Small intestine (tissue), 7 donors: ENCODE results near the gene RMP24.

Source experiments
- DNase-seq, 2 donors: peaks; one replicate each; pipeline versions ENCODE4 v3.0.0 to v3.0.0-alpha.2; 2013
- FAIRE-seq: peaks from 2 replicates; lab custom pipeline; 2012; peaks lifted over from hg19 to GRCh38; lab: Jason Lieb, UNC
- H3K27ac ChIP-seq, 3 donors: one replicate each; pipeline ENCODE4 v1.5.1; 2013; ENCODE audit warnings: low read length in 2 of 3, mild to moderate bottlenecking in 2 of 3, control low read depth in 1 of 3, inconsistent platforms in 1 of 3, low read depth in 1 of 3, moderate library complexity in 1 of 3
- H3K27me3 ChIP-seq, 3 donors: one replicate each; pipeline ENCODE4 v1.6.1; 2013; ENCODE audit warnings: low read length in 3 of 3, inconsistent platforms in 1 of 3; ENCODE audit not compliant: control insufficient read depth in 3 of 3, insufficient read depth in 3 of 3
- H3K36me3 ChIP-seq, 3 donors: one replicate each; pipeline ENCODE4 v1.6.1; 2013; ENCODE audit warnings: low read length in 3 of 3, inconsistent platforms in 1 of 3, low read depth in 1 of 3, mild to moderate bottlenecking in 1 of 3, moderate library complexity in 1 of 3; ENCODE audit not compliant: control insufficient read depth in 3 of 3, insufficient read depth in 2 of 3
- H3K4me1 ChIP-seq, 3 donors: one replicate each; pipeline ENCODE4 v1.6.1; 2013; ENCODE audit warnings: low read length in 2 of 3, inconsistent platforms in 1 of 3, low read depth in 1 of 3, mild to moderate bottlenecking in 1 of 3, moderate library complexity in 1 of 3; ENCODE audit not compliant: control insufficient read depth in 3 of 3, insufficient read depth in 2 of 3
- H3K4me3 ChIP-seq, 3 donors: one replicate each; pipeline ENCODE4 v1.5.1; 2013; ENCODE audit warnings: low read length in 3 of 3, control low read depth in 1 of 3, inconsistent platforms in 1 of 3, low read depth in 1 of 3, mild to moderate bottlenecking in 1 of 3, moderate library complexity in 1 of 3
- H3K9me3 ChIP-seq, 2 donors: one replicate each; pipeline ENCODE4 v1.6.1; 2013; ENCODE audit warnings: low read depth in 1 of 2, low read length in 1 of 2; ENCODE audit not compliant: control insufficient read depth in 2 of 2, insufficient read depth in 1 of 2
- WGBS, 3 donors: extraction: QIAGEN DNeasy Blood & Tissue Kit; methylation state at CpG; one replicate each; pipeline ENCODE4 v1.1.7; 2013; 5-methylcytosine and 5-hydroxymethylcytosine counted together
- donor health status: healthy with polysubstance abuse.
- donor health status: control.
- donor health status: control.
- donor health status: Bipolar disorder and iron deficiency.
- donor health status: healthy.

Gene RMP24

DNA sequence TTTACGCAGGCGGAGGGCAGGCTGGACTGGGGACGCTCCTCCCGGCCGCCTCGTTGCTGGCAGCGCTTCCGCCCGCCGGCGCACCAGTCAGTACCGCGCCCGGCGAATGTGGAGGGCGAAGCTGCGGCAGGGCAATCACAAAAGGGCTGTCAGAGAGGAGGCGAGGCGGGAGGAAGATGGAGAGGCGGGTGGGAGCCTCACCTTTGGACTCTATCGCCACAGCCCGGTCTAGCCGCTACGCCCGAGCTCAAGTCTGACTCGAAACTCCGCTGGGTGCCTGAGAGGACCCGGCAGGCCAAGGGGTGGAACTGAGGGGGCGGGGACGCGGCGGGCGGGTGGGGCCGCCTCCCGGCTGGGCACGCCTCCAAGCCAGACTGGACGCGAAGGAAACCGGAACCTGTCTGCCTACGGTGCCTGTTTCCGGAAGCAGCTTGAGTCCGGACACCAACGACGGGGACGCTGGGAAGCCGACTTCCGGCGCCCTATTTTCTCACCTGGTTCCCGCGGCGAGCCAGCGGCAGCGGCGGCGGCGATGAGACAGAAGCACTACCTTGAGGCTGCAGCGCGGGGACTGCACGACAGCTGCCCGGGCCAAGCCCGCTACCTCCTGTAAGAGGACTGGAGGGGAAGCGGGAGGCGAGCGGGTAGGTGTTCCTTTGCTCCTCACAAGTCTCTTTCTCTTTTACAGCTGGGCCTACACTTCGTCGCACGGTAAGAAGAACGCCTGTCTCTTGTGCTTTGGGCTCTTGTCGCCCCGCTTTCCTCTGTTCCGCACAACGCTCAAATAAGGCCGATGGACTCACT is at the start of gene RMP24:
Gene RMP24 (plus strand): TSS at position 483 of the 804 bp plus-strand sequence.
- Histone ChIP-seq H3K9me3 (peaks cover 0 to 2% of the 10 kb centered on the region in 2 donors), H3K4me3 (peak within 1 kb of the TSS; percentile 68 to 90 (median 69)), H3K27me3 (no peaks in the 10 kb centered on the region), H3K27ac (peak within 1 kb of the TSS; percentile 75 to 94 (median 85)), H3K4me1 (peaks cover 3 to 9% (median 4%) of the 10 kb centered on the region in 3 donors), H3K36me3 (peaks cover 0 to 9% (median 4%) of the 10 kb centered on the region in 3 donors)
- DNase-seq, result peak; percentile 98 to 99
- no peak for FAIRE-seq
- WGBS, 3 donors, result 0% methylated on average over 63 to 73 of the region's 73 CpGs

DNA sequence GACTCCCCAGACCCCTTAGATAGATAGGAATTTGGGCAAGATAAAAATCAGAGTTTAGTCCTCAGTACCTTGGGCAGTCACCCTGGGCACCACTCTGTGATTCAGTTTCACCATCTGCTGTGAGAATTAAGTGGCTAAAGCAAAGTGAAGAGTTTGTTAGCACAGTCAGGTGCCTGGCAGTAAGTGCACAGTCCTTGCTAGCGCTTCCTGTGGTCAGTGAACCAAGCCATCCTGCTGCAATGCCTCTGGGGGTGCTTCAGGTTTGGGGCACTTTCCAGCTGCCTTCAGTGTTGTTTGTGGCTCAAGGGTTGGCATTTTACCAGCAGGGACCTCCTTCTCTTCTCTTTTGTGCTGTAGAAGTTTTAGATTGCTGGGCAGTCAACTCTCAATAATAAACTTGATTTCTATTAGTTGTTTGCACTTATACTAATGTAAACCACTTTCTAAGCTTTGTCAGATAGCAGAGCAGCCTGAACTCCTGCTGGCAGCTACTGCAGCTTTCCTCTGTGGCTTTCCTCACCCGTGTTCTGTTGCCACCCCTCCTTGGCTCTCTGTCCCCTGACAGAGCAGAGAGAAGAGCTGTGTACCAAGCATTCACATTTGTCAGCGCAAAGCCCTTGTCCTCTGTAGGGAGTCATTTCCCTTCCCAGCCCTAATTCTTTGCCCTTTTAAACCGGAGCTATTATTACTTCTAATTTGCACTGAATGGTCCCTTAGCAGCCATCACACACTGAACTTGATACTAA is 48.4 kb upstream of the RMP24 start:
- FAIRE-seq, result no peak
- H3K36me3 ChIP-seq, result no peaks in the 10 kb centered on the region
- peaks cover 0 to 5% (median 0%) of the 10 kb centered on the region in 3 donors for H3K27me3 ChIP-seq
- WGBS, 3 donors, result 46 to 61% (median 52%) methylated on average over 4 of the region's 4 CpGs
- no peaks in the 10 kb centered on the region for H3K4me1 ChIP-seq
- H3K9me3 ChIP-seq, result peaks cover 0 to 4% of the 10 kb centered on the region in 2 donors
- H3K4me3 ChIP-seq, result no peak overlapping the region
- no peak overlapping the region for H3K27ac ChIP-seq
- DNase-seq, result no peak

DNA sequence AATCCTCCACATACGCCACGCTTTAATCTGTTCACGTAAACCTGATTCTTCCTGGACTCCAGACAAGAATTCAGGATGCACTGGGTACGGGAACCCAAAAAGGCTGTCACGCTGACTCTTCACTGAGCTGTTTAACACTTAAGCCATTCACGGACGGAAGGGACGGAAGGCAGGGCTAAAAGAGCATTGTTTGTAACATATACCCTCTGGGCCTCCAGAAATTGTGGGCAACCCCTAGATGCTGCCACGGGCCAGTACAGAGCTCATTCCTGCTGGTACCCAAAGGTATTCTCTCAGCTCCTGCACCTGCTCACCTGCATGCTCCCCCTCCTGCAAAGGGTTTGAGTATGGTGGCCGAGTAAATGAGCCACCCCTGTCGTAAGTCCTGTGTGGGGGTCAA is 45.6 kb upstream of the RMP24 start:
- Histone ChIP-seq H3K4me3 (no peak overlapping the region), H3K27me3 (peaks cover 0 to 2% (median 0%) of the 10 kb centered on the region in 3 donors), H3K36me3 (no peaks in the 10 kb centered on the region), H3K4me1 (no peaks in the 10 kb centered on the region), H3K9me3 (peaks cover 0 to 9% of the 10 kb centered on the region in 2 donors), H3K27ac (no peak overlapping the region)
- FAIRE-seq (no peak), DNase-seq (no peak)
- WGBS, 3 donors, result 87 to 91% (median 90%) methylated on average over 11 of the region's 11 CpGs

DNA sequence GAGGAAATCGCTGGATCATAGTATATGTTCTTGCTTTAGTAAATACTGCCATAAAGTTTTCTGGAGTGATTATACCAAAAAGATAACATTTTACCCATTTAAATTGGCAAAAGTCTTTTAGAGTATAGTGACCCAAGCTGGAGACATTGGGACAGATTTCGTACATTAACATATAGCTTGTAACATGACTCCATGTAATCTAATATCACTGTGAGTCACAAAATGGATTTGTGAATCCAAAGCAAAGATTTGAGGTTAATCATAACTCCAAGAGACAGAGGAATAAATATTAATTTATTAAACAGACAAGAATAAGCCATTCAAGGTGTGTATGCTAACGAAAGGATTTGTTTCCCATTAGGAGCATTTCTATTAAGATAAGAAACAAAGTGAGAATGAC is 45.0 kb upstream of the RMP24 start:
- no peak overlapping the region for H3K4me3 ChIP-seq
- peaks cover 0 to 2% (median 0%) of the 10 kb centered on the region in 3 donors for H3K27me3 ChIP-seq
- no peaks in the 10 kb centered on the region for H3K36me3 ChIP-seq
- FAIRE-seq (no peak), DNase-seq (no peak)
- H3K9me3 ChIP-seq, result peaks cover 0 to 9% of the 10 kb centered on the region in 2 donors
- H3K4me1 ChIP-seq, result no peaks in the 10 kb centered on the region
- 54 to 79% (median 67%) methylated on average over 3 of the region's 3 CpGs for WGBS, 3 donors
- H3K27ac ChIP-seq, result no peak overlapping the region

DNA sequence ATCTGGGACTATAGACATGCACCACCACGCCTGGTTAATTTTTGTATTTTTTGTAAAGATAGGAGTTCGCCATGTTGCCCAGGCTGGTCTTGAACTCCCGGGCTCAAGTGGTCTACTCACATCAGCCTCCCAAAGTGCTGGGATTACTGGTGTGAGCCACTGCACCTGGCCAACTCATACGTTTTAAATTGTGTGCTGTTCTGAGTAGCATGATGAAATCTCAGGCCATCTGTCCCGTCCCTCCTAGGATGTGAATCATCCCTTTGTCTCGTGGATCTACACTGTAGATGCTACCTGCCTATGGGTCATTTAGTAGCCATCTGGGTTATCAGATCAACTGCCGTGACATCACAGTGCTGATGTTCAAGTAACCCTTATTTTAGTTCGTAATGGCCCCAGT is 38.5 kb upstream of the RMP24 start:
- Histone ChIP-seq H3K4me1 (no peaks in the 10 kb centered on the region), H3K27ac (no peak overlapping the region), H3K27me3 (no peaks in the 10 kb centered on the region), H3K4me3 (no peak overlapping the region), H3K36me3 (no peaks in the 10 kb centered on the region), H3K9me3 (peaks cover 0 to 7% of the 10 kb centered on the region in 2 donors)
- 71 to 76% (median 73%) methylated on average over 8 of the region's 8 CpGs for WGBS, 3 donors
- no peak for DNase-seq
- FAIRE-seq, result no peak

DNA sequence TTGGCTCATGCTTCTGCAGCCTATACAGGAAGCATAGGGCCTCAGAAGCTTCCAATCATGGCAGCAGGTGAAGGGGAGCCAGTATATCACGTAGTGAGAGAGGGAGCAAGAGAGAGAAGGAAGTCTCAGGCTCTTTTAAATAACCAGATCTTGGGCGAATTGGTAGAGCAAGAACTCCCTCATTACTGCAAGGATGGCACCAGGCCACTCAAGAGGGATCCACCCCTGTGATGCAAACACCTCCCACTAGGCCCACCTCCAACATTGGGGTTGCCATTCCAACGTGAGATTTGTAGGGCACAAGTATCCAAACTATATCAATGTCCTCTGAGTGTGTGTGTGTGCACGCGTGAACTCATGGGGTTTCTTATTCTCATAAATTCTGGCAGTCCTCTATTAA is 37.6 kb upstream of the RMP24 start:
- H3K36me3 ChIP-seq, result no peaks in the 10 kb centered on the region
- peaks cover 0 to 7% of the 10 kb centered on the region in 2 donors for H3K9me3 ChIP-seq
- FAIRE-seq (no peak), DNase-seq (no peak)
- H3K27me3 ChIP-seq, result peaks cover 0 to 2% (median 0%) of the 10 kb centered on the region in 3 donors
- H3K27ac ChIP-seq, result no peak overlapping the region
- H3K4me1 ChIP-seq, result no peaks in the 10 kb centered on the region
- H3K4me3 ChIP-seq, result no peak overlapping the region
- WGBS, 3 donors, result 72 to 83% (median 81%) methylated on average over 5 of the region's 5 CpGs

DNA sequence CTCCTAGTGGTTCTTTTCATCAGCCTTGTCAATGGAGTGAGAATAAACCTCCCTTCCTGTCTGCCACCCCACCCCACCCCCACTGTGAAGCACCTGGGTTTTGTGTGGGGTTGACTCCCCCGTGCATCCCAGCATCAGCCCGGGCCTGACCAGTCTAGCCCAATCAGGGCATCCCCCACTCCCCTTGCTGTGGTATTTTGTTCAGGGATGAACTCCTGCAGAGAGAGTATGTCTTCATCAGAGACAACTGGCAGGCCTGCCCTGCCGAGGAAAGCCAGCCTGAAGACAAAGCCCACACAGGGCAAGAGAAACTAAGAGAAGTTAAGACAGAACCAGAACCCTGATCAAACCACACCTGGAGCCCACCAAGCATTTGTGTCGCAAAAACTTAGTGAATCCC is 36.7 kb upstream of the RMP24 start:
- DNase-seq (no peak), FAIRE-seq (no peak)
- Histone ChIP-seq H3K36me3 (no peaks in the 10 kb centered on the region), H3K27ac (no peak overlapping the region), H3K9me3 (peaks cover 0 to 3% of the 10 kb centered on the region in 2 donors), H3K4me1 (no peaks in the 10 kb centered on the region), H3K4me3 (no peak overlapping the region), H3K27me3 (peaks cover 0 to 2% (median 0%) of the 10 kb centered on the region in 3 donors)
- WGBS, 3 donors, result 59 to 76% (median 65%) methylated on average over 4 of the region's 4 CpGs

DNA sequence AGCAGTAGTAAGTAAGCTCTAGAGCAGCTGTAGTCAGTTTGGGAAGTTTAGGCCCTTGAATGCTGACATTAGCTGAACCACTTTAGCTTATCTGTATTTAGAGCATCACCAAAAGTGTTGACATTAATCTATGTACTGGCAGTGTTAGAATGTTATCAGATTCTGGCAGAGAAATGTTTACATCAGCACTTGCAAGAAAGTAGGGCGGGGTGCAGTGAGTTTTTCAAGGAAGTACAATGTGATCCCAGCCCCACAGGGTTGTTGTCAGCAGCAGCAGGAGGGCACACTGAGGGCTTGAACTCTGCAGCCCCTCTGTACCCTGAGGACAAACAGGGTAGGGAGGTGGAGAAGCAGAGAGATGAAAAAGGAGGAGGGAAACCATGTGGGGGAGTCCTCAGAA is 35.5 kb upstream of the RMP24 start:
- Histone ChIP-seq H3K36me3 (no peaks in the 10 kb centered on the region), H3K4me1 (no peaks in the 10 kb centered on the region), H3K27ac (no peak overlapping the region), H3K27me3 (peaks cover 0 to 2% (median 0%) of the 10 kb centered on the region in 3 donors), H3K4me3 (no peak overlapping the region), H3K9me3 (peaks cover 0 to 3% of the 10 kb centered on the region in 2 donors)
- FAIRE-seq (no peak), DNase-seq (peak in 1 of 2 donors; percentile 11)
- WGBS, 3 donors, result 37 to 51% (median 41%) methylated on average over 1 of the region's 1 CpG
